ENCODE results near the gene R3HDM4.

R3HDM4 gene

GRCh38 chr19:919199-920050 is 6.4 kb upstream of the R3HDM4 start:
- TF ChIP-seq POLR2A (IDR thresholded peaks at IDR 0.05; ENCODE audit: low read depth, low read length) = no peak
- FAIRE-seq (no peak), DNase-seq (ENCODE audit: insufficient read length, low spot score) (no peak)

GRCh38 chr19:918481-919198 is 5.6 kb upstream of the R3HDM4 start:
- DNase-seq (ENCODE audit: insufficient read length, low spot score) = no peak
- FAIRE-seq = no peak
- no peak for TF ChIP-seq POLR2A (IDR thresholded peaks at IDR 0.05; ENCODE audit: low read depth, low read length)

GRCh38 chr19:918152-918437 is 5.1 kb upstream of the R3HDM4 start:
- no peak for DNase-seq (ENCODE audit: insufficient read length, low spot score)
- TF ChIP-seq POLR2A (IDR thresholded peaks at IDR 0.05; ENCODE audit: low read depth, low read length) = no peak
- no peak for FAIRE-seq

GRCh38 chr19:917323-918151 is 4.5 kb upstream of the R3HDM4 start, which contains the start of gene KISS1R:
TSS of gene KISS1R (plus strand) at chr19:917333. CDS start at chr19:917503, 170 bp downstream.
- FAIRE-seq (no peak), DNase-seq (ENCODE audit: insufficient read length, low spot score) (no peak)
- TF ChIP-seq POLR2A (IDR thresholded peaks at IDR 0.05; ENCODE audit: low read depth, low read length) = no peak

GRCh38 chr19:916645-917322 is 3.8 kb upstream of the R3HDM4 start:
- DNase-seq (ENCODE audit: insufficient read length, low spot score) = no peak
- no peak for FAIRE-seq
- TF ChIP-seq POLR2A (IDR thresholded peaks at IDR 0.05; ENCODE audit: low read depth, low read length) = no peak

- no peak for FAIRE-seq
- no peak for DNase-seq (ENCODE audit: insufficient read length, low spot score)
Observed at GRCh38 chr19:912181-913079, 589 bp downstream of the R3HDM4 start.

GRCh38 chr19:911197-912033 is 1.6 kb downstream of the R3HDM4 start:
- DNase-seq (ENCODE audit: insufficient read length, low spot score) (no peak), FAIRE-seq (no peak)
- TF ChIP-seq POLR2A (IDR thresholded peaks at IDR 0.05; ENCODE audit: low read depth, low read length) = no peak

More at GRCh38 chr19:912181-913079, 589 bp downstream of the R3HDM4 start:
- no peak for TF ChIP-seq POLR2A (IDR thresholded peaks at IDR 0.05; ENCODE audit: low read depth, low read length)

- DNase-seq (ENCODE audit: insufficient read length, low spot score) = no peak
- no peak for TF ChIP-seq POLR2A (IDR thresholded peaks at IDR 0.05; ENCODE audit: low read depth, low read length)
- no peak for FAIRE-seq
Observed at GRCh38 chr19:907183-907853, 5.7 kb downstream of the R3HDM4 start.

- DNase-seq (ENCODE audit: insufficient read length, low spot score) (no peak), FAIRE-seq (no peak)
- no peak for TF ChIP-seq POLR2A (IDR thresholded peaks at IDR 0.05; ENCODE audit: low read depth, low read length)
Observed at GRCh38 chr19:906480-906879, 6.5 kb downstream of the R3HDM4 start.

- TF ChIP-seq POLR2A (IDR thresholded peaks at IDR 0.05; ENCODE audit: low read depth, low read length) = no peak
- FAIRE-seq = no peak
- DNase-seq (ENCODE audit: insufficient read length, low spot score) = no peak
Observed at GRCh38 chr19:904545-904944, 8.5 kb downstream of the R3HDM4 start.

GRCh38 chr19:903266-903797 is 9.7 kb downstream of the R3HDM4 start:
- no peak for TF ChIP-seq POLR2A (IDR thresholded peaks at IDR 0.05; ENCODE audit: low read depth, low read length)
- no peak for DNase-seq (ENCODE audit: insufficient read length, low spot score)
- no peak for FAIRE-seq
